ENCODE measurements around the gene ELMO2. TPM values are rescaled to one million over a fixed set of nuclear protein-coding genes. Genes with fewer than 3 reads are reported as not detected.

Gene ELMO2
- total RNA-seq, 1 donor from 2014 or later: 77.5 TPM

DNA sequence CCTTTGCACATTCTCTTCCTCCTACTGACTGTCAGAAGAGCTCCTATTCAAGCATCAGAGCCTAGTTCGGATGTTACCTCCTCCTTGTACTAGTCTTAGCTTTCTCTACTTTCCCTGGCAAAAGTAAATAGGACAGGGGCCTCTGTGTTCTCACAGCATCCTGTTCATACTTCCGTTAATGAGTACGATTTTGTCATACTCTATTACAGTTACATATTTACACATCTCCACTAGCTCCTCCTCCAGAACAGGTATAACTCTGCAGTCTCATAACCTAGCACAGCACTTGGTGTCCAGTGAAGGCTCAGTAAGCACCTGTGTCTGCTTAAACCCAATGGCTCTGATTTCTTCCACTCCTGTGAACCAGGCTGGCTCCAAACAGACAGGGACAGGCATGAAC is 7.0 kb downstream of the ELMO2 start:
- Histone ChIP-seq H3K36me3 (peaks cover under 1 to 6% of the 10 kb centered on the region in 2 donors), H3K4me1 (peaks cover 26 to 61% of the 10 kb centered on the region in 2 donors), H3K27ac (peak overlapping the region; percentile 77 to 82), H3K27me3 (no peaks in the 10 kb centered on the region), H3K9me3 (no peaks in the 10 kb centered on the region), H3K4me3 (no peak overlapping the region)
- intact Hi-C loops (cut with DNase I): no loop called here
- TF ChIP-seq, protein P1, sequence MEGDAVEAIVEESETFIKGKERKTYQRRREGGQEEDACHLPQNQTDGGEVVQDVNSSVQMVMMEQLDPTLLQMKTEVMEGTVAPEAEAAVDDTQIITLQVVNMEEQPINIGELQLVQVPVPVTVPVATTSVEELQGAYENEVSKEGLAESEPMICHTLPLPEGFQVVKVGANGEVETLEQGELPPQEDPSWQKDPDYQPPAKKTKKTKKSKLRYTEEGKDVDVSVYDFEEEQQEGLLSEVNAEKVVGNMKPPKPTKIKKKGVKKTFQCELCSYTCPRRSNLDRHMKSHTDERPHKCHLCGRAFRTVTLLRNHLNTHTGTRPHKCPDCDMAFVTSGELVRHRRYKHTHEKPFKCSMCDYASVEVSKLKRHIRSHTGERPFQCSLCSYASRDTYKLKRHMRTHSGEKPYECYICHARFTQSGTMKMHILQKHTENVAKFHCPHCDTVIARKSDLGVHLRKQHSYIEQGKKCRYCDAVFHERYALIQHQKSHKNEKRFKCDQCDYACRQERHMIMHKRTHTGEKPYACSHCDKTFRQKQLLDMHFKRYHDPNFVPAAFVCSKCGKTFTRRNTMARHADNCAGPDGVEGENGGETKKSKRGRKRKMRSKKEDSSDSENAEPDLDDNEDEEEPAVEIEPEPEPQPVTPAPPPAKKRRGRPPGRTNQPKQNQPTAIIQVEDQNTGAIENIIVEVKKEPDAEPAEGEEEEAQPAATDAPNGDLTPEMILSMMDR (IDR thresholded peaks at IDR 0.05): no peak
- DNase-seq (ENCODE audit: low spot score in 2 of 2): no peak

DNA sequence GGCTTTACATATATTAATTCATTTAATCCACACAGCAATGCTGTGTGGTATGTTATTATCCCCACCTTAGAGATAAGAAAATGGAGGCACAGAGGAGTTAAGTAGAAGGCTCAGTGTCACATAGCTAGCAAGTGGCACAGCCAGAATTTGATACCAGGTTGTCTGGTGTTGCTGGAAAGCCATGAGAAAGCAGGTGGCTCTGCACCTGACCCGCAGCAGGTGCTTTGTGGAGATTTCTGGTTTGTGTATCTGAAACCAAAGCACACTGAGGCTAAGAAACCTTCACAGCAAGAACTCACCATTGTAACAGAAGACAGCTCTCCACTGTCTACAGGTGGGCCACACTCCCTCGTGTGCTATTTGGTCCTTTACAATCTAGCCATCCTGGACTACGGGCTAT is 7.5 kb downstream of the ELMO2 start:
- DNase-seq (ENCODE audit: low spot score in 2 of 2): no peak
- peak overlapping the region; percentile 77 to 82 for H3K27ac ChIP-seq
- H3K4me1 ChIP-seq: peaks cover 26 to 57% of the 10 kb centered on the region in 2 donors
- no peaks in the 10 kb centered on the region for H3K27me3 ChIP-seq
- no peaks in the 10 kb centered on the region for H3K9me3 ChIP-seq
- intact Hi-C loops (cut with DNase I): no loop called here
- H3K4me3 ChIP-seq: no peak overlapping the region
- TF ChIP-seq, protein P1 (IDR thresholded peaks at IDR 0.05): no peak
- peaks cover 5 to 10% of the 10 kb centered on the region in 2 donors for H3K36me3 ChIP-seq

DNA sequence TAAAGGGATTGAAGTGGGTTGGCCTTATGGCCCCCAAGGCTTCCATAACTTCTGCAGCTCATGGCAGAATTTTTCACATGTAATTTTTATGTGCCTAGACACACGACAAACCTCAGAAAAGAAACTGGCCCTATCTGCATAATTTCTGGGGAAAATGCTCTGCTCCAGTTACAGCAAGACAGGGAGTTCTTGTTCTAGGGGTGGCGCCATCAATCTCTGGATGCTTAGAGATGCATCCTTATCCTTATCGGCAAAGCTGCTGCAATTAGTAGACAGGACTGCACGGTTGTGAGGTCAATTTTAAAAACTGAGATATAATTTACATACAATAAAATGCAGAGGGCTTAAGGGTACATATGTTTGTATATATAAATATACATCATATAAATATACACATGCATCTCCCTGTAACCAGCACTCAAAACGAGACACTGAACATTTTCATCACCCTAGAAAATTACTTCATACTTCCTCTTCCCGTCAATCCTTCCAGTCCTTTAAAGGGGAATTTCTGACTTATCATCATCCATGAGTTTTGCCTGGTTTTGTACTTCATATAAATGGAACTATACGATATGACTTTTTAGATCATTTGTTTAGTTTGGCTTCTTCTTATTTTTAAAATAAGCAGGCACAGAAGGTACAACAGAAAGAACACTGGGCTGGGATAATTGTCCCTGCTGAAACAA is 10.2 kb downstream of the ELMO2 start:
- intact Hi-C loops (cut with DNase I): no loop called here
- peaks cover 13 to 29% of the 10 kb centered on the region in 2 donors for H3K4me1 ChIP-seq

DNA sequence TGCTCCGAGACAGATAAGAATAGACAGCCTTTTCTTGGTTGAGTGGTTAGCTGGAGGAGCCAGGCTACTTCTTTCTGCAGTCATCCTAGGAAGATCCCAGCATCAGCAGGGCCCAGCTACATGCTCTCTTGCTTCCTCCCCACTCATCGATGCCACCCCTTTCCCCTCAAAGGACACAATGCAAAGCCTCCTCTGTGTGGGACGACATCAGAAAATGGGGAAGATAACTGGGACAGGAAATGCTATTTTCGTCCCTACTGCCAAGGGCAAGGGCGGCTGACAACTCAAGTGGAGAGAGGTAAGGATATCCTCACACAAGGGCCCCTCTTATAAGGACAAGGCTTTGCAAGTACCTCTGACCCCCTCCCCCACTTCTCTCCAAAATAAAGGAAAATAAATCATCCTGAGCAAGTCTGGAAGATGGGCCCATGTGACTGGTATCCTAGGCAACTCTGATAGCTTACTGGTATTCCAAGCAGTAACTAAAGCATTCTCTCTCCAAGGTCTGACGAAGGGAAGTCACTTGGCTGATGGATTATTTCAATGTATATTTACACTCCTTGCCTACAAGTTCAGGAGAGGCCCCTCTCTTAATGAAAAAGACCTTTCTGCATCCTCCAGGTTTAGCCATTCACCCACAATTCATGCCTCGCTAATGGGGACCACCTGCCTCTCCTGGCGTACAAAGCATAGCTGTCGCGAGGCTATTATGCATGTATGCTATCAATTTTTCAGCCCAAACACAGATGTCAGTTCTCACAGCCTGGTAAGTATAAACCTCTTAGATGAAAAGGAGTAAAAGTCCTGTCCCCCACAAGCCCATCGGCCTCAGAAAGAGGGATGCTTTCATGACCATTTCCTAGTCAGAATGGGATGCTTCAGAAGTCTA is 11.3 kb downstream of the ELMO2 start:
- Histone ChIP-seq H3K27ac (no peak overlapping the region), H3K36me3 (peaks cover 42 to 49% of the 10 kb centered on the region in 2 donors), H3K4me1 (peaks cover 7 to 20% of the 10 kb centered on the region in 2 donors), H3K4me3 (no peak overlapping the region), H3K9me3 (no peaks in the 10 kb centered on the region), H3K27me3 (no peaks in the 10 kb centered on the region)
- TF ChIP-seq, protein P1 (IDR thresholded peaks at IDR 0.05): no peak
- DNase-seq (ENCODE audit: low spot score in 2 of 2): no peak
- intact Hi-C loops (cut with DNase I): no loop called here

More for the DNA sequence above, 10.2 kb downstream of the ELMO2 start:
- H3K27me3 ChIP-seq: no peaks in the 10 kb centered on the region
- DNase-seq (ENCODE audit: low spot score in 2 of 2): no peak
- peaks cover 31 to 38% of the 10 kb centered on the region in 2 donors for H3K36me3 ChIP-seq
- H3K27ac ChIP-seq: no peak overlapping the region
- no peaks in the 10 kb centered on the region for H3K9me3 ChIP-seq
- TF ChIP-seq, protein P1 (IDR thresholded peaks at IDR 0.05): no peak
- H3K4me3 ChIP-seq: no peak overlapping the region

DNA sequence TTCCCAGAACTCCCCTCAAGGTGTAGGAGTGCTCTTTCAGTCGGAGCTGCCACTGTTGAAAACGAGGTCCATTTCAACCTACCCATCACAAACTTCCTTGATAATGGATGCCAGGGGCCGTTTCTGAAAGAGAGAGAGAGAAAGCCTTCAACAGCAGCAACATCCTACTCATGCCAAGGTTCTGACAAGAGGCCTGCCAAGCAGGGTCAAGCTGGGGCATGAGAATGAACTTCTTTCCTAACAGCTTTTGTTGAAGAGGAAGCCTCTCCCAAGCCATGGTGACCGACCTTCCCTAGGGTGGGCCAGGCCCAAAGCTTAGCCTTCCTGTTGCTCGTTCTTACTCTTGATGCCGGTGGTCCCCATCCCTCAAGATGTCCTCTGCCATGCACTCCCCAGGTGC is 12.4 kb downstream of the ELMO2 start:
- Histone ChIP-seq H3K9me3 (no peaks in the 10 kb centered on the region), H3K4me3 (no peak overlapping the region), H3K36me3 (peaks cover 51 to 55% of the 10 kb centered on the region in 2 donors), H3K27me3 (no peaks in the 10 kb centered on the region), H3K27ac (no peak overlapping the region), H3K4me1 (peaks cover 2 to 9% of the 10 kb centered on the region in 2 donors)
- no peak for DNase-seq (ENCODE audit: low spot score in 2 of 2)
- TF ChIP-seq, protein P1 (IDR thresholded peaks at IDR 0.05): no peak
- intact Hi-C loops (cut with DNase I): no loop called here
